GM12873 (cell line): ENCODE results near the gene VPS35L.

Experiments
- TF ChIP-seq, protein P1 (sequence below): IDR thresholded peaks from 2 replicates; pipeline ENCODE4 v1.5.1; 2012; ENCODE audit warnings: low read depth, mild to moderate bottlenecking, moderate library complexity, low read length, control low read depth; ENCODE audit not compliant: insufficient read depth; ENCODE audit errors: missing control alignments

The VPS35L gene

DNA sequence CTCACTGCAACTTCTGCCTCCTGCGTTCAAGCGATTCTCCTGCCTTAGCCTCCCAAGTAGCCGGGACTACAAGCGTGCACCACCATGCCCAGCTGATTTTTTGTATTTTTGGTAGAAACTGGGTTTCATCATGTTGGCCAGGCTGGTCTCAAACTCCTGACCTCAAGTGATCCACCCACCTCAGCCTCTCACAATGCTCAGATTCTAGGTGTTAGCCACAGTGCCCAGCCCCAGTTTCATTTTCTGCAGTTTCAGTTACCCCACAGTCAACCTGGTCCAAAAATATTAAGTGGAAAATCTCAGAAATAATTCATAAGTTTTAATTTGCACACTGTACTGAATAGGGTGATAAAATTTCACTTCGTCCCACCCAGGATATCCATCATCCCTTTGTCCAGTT, 133.8 kb downstream of the VPS35L start:
- TF ChIP-seq, protein P1, sequence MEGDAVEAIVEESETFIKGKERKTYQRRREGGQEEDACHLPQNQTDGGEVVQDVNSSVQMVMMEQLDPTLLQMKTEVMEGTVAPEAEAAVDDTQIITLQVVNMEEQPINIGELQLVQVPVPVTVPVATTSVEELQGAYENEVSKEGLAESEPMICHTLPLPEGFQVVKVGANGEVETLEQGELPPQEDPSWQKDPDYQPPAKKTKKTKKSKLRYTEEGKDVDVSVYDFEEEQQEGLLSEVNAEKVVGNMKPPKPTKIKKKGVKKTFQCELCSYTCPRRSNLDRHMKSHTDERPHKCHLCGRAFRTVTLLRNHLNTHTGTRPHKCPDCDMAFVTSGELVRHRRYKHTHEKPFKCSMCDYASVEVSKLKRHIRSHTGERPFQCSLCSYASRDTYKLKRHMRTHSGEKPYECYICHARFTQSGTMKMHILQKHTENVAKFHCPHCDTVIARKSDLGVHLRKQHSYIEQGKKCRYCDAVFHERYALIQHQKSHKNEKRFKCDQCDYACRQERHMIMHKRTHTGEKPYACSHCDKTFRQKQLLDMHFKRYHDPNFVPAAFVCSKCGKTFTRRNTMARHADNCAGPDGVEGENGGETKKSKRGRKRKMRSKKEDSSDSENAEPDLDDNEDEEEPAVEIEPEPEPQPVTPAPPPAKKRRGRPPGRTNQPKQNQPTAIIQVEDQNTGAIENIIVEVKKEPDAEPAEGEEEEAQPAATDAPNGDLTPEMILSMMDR: no peak

DNA sequence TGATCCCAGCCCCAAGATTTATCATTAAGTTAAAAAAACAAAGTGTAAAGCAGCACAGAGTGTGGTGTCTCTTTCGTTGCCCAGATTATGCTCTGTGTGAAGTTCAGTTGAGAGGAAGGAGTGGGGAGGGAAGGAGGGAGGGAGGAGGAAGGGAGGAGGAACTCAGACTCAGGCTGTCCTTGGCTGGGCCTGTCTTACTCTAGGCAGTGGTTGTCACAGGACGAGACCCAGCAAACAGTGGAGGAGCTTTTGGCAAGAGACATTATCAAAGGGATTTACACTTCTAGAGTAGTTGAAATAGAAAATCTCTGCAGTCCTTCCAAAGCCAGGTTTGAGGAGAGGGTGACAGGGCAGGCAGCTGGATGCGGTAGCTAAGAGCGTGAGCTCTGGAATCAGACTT, 134.7 kb downstream of the VPS35L start:
- TF ChIP-seq, protein P1: no peak

DNA sequence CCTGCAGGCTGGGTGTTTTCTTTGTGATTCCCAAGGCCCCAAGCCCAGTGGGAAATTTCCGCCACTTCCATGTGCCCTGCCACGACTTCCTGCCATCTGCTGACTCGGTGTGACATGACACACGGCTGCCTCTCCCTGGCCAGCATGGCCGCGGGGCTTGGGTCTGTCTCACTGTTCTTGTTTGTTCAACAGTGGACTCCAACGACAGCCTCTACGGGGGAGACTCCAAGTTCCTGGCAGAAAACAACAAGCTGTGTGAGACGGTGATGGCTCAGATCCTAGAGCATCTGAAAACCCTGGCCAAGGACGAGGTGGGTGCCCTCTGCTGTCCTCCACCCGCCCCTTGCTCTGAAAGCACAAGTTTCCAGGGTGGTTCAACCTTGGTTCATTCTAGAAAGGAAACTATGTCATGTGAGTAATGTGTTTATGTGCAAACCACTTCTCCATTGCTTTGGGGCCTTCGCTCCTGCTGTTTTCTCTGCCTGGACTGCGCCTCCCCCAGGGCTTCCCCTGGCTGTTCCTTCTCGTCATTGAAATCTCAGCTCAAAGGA, 135.7 kb downstream of the VPS35L start:
- TF ChIP-seq, protein P1: no peak

DNA sequence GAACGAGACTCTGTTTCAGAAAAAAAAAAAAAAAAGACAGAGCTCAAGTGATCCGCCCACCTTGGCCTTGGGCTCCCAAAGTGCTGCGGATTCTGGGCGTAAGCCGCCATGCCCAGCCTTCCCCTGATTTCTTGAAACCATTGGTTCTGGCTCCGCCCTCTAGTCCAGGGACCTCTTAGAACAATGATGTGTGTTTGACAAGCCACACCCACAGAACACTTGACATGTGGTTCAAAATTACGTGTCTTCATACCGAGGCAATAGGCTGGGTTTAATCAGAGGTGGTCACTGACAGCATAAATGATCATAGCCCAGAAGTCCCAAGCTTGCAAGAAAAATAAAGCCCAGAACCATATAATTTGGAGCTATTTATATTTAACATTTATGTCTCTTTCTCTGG, 139.5 kb downstream of the VPS35L start:
- TF ChIP-seq, protein P1: no peak

DNA sequence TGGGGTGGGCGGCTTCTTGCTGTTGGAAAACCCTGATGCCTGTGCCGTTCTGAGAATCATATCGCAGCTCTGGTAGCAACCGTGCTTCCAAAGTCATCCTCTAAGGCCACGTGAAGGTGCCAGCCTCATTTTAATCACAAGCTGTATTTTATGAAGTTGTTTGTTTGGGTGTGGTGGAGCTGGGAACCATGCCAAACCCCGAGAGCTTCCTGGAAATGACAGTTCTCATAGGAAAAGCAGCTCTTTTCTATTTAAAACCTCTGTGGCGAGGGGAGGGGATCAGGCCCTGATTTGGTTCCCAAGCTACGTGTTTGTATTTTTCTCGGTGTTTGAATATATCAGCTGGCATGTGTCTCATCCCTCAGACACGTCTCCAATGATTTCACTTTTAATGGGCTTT, 140.8 kb downstream of the VPS35L start:
- TF ChIP-seq, protein P1: no peak

DNA sequence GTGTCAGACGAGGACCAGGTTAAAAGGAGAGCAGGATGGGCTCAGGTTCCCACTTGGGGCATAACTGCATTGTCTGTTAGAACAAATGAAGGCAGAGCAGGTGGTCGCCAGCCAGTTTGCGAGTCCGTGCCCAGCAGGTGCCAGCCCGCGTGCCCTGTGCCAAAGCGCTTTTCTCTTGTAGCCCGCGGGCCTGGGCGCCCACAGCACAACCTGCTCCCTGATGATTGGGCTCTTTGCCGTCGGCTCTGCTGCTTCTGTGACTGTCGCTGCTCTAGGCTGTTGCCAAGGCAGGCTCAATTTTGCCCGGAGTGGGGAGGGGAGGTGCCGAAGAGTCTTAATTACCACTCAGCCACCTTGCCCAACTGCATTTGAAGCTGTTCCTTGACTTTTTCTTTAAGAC, 141.5 kb downstream of the VPS35L start:
- TF ChIP-seq, protein P1: no peak

DNA sequence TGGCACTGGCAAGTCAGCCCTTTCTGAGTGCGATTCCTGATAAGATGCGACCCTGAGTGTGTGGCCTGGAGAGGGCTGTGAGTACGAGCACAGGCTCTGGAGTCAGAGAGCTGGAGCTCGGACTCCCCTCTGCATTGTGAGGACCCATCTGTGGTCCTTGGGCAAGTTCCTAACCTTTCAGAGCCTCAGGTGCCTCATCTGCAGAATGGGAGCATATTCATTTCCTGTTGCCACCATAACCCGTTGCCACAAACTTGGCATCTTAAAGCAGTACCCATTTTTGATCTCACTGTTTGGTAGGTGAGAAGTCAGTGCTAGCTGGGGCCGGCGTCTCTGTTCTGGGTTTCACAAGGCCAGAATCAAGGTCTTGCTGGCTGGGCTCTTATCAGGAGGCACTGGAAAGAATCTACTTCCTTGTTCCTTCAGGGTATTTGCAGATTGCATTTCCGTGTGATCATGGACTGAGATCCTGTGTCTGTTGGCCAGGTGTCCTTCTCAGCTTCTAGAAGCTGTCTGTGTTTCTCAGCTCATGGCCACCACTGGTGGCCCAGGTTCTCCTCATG, 142.3 kb downstream of the VPS35L start:
- TF ChIP-seq, protein P1: no peak
